H1 (cell line): Measurements from ENCODE around the gene AGO3. TPM values are rescaled to one million over a fixed set of nuclear protein-coding genes. Genes with fewer than 3 reads are reported as not detected.

Experiments
- BRCA1 ChIP-seq: IDR thresholded peaks from 2 replicates; pipeline ENCODE4 v1.6.1; 2012; ENCODE audit warnings: low read depth, low read length, improper control_type of control experiment
- CBX5 ChIP-seq: fragments of 300-800, 300-1000 bp; sonication (generic); IDR thresholded peaks from 2 replicates; pipeline ENCODE4 v1.7.1; 2016; ENCODE audit warnings: antibody characterized with exemption, low read length, low read depth
- CHD2 ChIP-seq: IDR thresholded peaks from 2 replicates; pipeline ENCODE4 v1.6.1; 2012; ENCODE audit warnings: low read length, improper control_type of control experiment
- CHD7 ChIP-seq: fragments of 300-600 bp; sonication (generic); IDR thresholded peaks from 2 replicates; pipeline ENCODE4 v1.7.1; 2012; ENCODE audit warnings: low read length, moderate library complexity, mild to moderate bottlenecking, inconsistent platforms; ENCODE audit not compliant: insufficient replicate concordance
- EGR1 ChIP-seq: IDR thresholded peaks from 2 replicates; pipeline ENCODE4 v1.6.1; 2011; ENCODE audit warnings: low read depth, low read length, borderline replicate concordance
- GTF2F1 ChIP-seq: IDR thresholded peaks from 2 replicates; pipeline ENCODE4 v1.6.1; 2012; ENCODE audit warnings: low read depth, low read length, improper control_type of control experiment, borderline replicate concordance
- HDAC2 ChIP-seq, 2 experiments: fragments of 300-600 bp in 1 of 2; sonication (generic) in 1 of 2; IDR thresholded peaks; 2 replicates each; pipeline ENCODE4 v1.6.1; 2011 to 2012; ENCODE audit warnings: low read depth in 2 of 2, low read length in 2 of 2, mild to moderate bottlenecking in 2 of 2, moderate library complexity in 2 of 2, borderline replicate concordance in 1 of 2, inconsistent platforms in 1 of 2
- JUN ChIP-seq: IDR thresholded peaks from 2 replicates; pipeline ENCODE4 v1.6.1; 2011; ENCODE audit warnings: low read depth, mild to moderate bottlenecking, improper control_type of control experiment, low read length
- POLR2A ChIP-seq, 2 experiments: IDR thresholded peaks; 1 replicate in 1 of 2; 2 replicates in 1 of 2; pipeline ENCODE4 v1.6.1; 2011; ENCODE audit warnings: low read depth in 2 of 2, low read length in 2 of 2, mild to moderate bottlenecking in 2 of 2; ENCODE audit errors: control extremely low read depth in 1 of 2
- SIRT6 ChIP-seq: IDR thresholded peaks from one replicate; pipeline ENCODE4 v1.7.1; 2012; ENCODE audit warnings: low read length, inconsistent platforms
- polyA plus RNA-seq, 7 experiments: library from polyadenylated mRNA; depleted of rRNA in 3 of 7; stranded (reverse) in 5 of 7; unstranded in 2 of 7; fragments of >200 nt in 5 of 7; fragments of 200-250 nt in 2 of 7; gene quantifications; 1 replicate in 5 of 7; 2 replicates in 1 of 7; 4 replicates in 1 of 7; pipeline versions ENCODE4 v1.2.1 to v1.2.3, GENCODE V29; 2011 to 2013; ENCODE audit warnings: missing spikeins in 2 of 7, mixed read lengths in 2 of 7
- total RNA-seq: library from RNA; stranded (reverse); fragmentation: NEBNext Ultra II Directional; extraction: Animal tissue kit (Norgen Biotek cat#: 25700); gene quantifications from 2 replicates; pipeline ENCODE4 v1.2.1, GENCODE V29; 2021

AGO3 gene
- total and polyA plus RNA-seq, 2 of the 8 experiments (the other 6 are each of a cell fraction or from before 2014, with no cell fraction given), result 10.7 to 26.4 TPM

DNA sequence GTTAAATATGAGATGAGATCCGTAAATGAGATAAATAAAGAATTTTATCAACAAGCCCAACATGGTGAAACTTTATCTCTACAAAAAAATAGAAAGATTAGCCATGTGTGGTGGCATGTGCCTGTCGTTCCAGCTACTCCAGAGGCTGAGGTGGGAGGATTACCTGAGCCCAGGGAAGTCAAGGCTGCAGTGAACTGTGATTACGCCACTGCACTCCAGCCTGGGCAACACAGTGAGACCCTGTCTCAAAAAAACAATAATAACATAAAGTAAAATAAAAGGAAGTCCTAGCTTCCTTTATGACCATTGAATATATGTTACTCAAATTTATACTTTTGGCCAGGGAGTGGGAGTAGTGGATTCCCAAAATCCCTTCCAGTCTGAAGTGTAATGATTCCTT lies 104.2 kb downstream of the AGO3 start (continued):
- TF ChIP-seq POLR2A (IDR thresholded peaks at IDR 0.05; ENCODE audit: control extremely low read depth in 1 of 2, low read depth in 2 of 2, low read length in 2 of 2) (no peak), BRCA1 (no peak), CHD2 (no peak), EGR1 (no peak), GTF2F1 (no peak), CBX5 (no peak), CHD7 (no peak), HDAC2 (IDR thresholded peaks at IDR 0.05; ENCODE audit: borderline replicate concordance in 1 of 2, low read depth in 2 of 2, low read length in 2 of 2) (no peak), JUN (no peak), SIRT6 (no peak)
